SK-N-SH treated with all-trans-retinoic acid at 6 μM for 48 hours (cell line): Measurements from ENCODE around the gene ITPR2.

Experiments used
- ATAC-seq: fragments of 200-7000 bp; cut with Tn5 transposase; 3 replicates; pipeline ENCODE4 v1.9.1; 2020; ENCODE audit warnings: mild to moderate bottlenecking, moderate library complexity
- ARNTL ChIP-seq: fragments of 450-650 bp; formaldehyde crosslinking; IDR thresholded peaks from 2 replicates; pipeline ENCODE4 v1.5.0; 2020; ENCODE audit warnings: low read depth, mild to moderate bottlenecking, moderate library complexity, borderline replicate concordance
- BACH2 ChIP-seq: fragments of 250-450 bp; sonication (Bioruptor Pico); IDR thresholded peaks from 2 replicates; pipeline ENCODE4 v1.9.0; 2021; ENCODE audit warnings: mild to moderate bottlenecking, borderline replicate concordance
- CREB5 ChIP-seq: fragments of 250-450 bp; sonication (Bioruptor Pico); IDR thresholded peaks from 2 replicates; pipeline ENCODE4 v1.5.1; 2020; ENCODE audit warnings: low read depth, mild to moderate bottlenecking, moderate library complexity
- CSRNP3 ChIP-seq: fragments of 250-450 bp; sonication (Bioruptor Pico); IDR thresholded peaks from 2 replicates; pipeline ENCODE4 v1.5.1; 2021; ENCODE audit warnings: mild to moderate bottlenecking, moderate library complexity
- ESRRG ChIP-seq: fragments of 250-450 bp; sonication (Bioruptor Pico); IDR thresholded peaks from 2 replicates; pipeline ENCODE4 v1.6.1; 2021; ENCODE audit warnings: mild to moderate bottlenecking
- GLIS3 ChIP-seq: fragments of 250-450 bp; sonication (Bioruptor Pico); IDR thresholded peaks from 2 replicates; pipeline ENCODE4 v1.5.0; 2020; ENCODE audit warnings: mild to moderate bottlenecking, moderate library complexity
- ISL1 ChIP-seq: fragments of 250-450 bp; sonication (Bioruptor Pico); IDR thresholded peaks from 2 replicates; pipeline ENCODE4 v2.1.2; 2022; ENCODE audit warnings: mild to moderate bottlenecking, moderate library complexity
- POU6F1 ChIP-seq: fragments of 250-450 bp; sonication (Bioruptor Pico); IDR thresholded peaks from 2 replicates; pipeline ENCODE4 v1.8.0; 2021; ENCODE audit warnings: low read depth, mild to moderate bottlenecking, moderate library complexity, borderline replicate concordance
- PPARA ChIP-seq: fragments of 250-450 bp; sonication (Bioruptor Pico); IDR thresholded peaks from 2 replicates; pipeline ENCODE4 v1.5.0; 2020; ENCODE audit warnings: mild to moderate bottlenecking, borderline replicate concordance
- RARB ChIP-seq: fragments of 250-450 bp; sonication (Bioruptor Pico); IDR thresholded peaks from 2 replicates; pipeline ENCODE4 v1.8.0; 2021; ENCODE audit warnings: mild to moderate bottlenecking, moderate library complexity
- TCF4 ChIP-seq: fragments of 250-450 bp; sonication (Bioruptor Pico); IDR thresholded peaks from 2 replicates; pipeline ENCODE4 v1.8.0; 2021; ENCODE audit warnings: mild to moderate bottlenecking, moderate library complexity, borderline replicate concordance
- TSHZ2 ChIP-seq: fragments of 250-450 bp; sonication (Bioruptor Pico); IDR thresholded peaks from 2 replicates; pipeline ENCODE4 v1.5.0; 2020; ENCODE audit warnings: mild to moderate bottlenecking, moderate library complexity
- ZC3H10 ChIP-seq: fragments of 250-450 bp; sonication (Bioruptor Pico); IDR thresholded peaks from 2 replicates; pipeline ENCODE4 v1.5.1; 2021; ENCODE audit warnings: mild to moderate bottlenecking, moderate library complexity
- ZFP30 ChIP-seq: fragments of 450-650 bp; formaldehyde crosslinking; IDR thresholded peaks from 2 replicates; pipeline ENCODE4 v1.5.0; 2022; ENCODE audit warnings: mild to moderate bottlenecking, moderate library complexity
- ZNF565 ChIP-seq: fragments of 450-650 bp; formaldehyde crosslinking; conservative IDR thresholded peaks from 2 replicates; pipeline ENCODE4 v1.5.0; 2020; ENCODE audit warnings: low read depth, mild to moderate bottlenecking, moderate library complexity
- ZNF70 ChIP-seq: fragments of 450-650 bp; formaldehyde crosslinking; IDR thresholded peaks from 2 replicates; pipeline ENCODE4 v1.5.0; 2020; ENCODE audit warnings: mild to moderate bottlenecking, moderate library complexity
- ZNF8 ChIP-seq: fragments of 450-650 bp; formaldehyde crosslinking; IDR thresholded peaks from 2 replicates; pipeline ENCODE4 v1.5.0; 2020; ENCODE audit warnings: mild to moderate bottlenecking, moderate library complexity

Gene ITPR2

GRCh38 chr12:26499979-26500640, 332.9 kb downstream of the ITPR2 start:
- TF ChIP-seq TCF4 (CRISPR knock-in tag) (no peak), ISL1 (CRISPR knock-in tag) (no peak), ZFP30 (no peak), ARNTL (CRISPR knock-in tag) (no peak), BACH2 (CRISPR knock-in tag) (no peak), PPARA (CRISPR knock-in tag) (no peak), ZC3H10 (CRISPR knock-in tag) (no peak), RARB (no peak), GLIS3 (CRISPR knock-in tag) (no peak), CSRNP3 (CRISPR knock-in tag) (no peak)
- ATAC-seq, result no peak

GRCh38 chr12:26496170-26496569, 336.8 kb downstream of the ITPR2 start:
- no peak for ATAC-seq
- no peak for TF ChIP-seq TCF4 (CRISPR knock-in tag)
- no peak for TF ChIP-seq POU6F1 (CRISPR knock-in tag)
- no peak for TF ChIP-seq CREB5 (CRISPR knock-in tag)
- no peak for TF ChIP-seq ZNF70 (CRISPR knock-in tag)
- TF ChIP-seq ZNF8 (CRISPR knock-in tag), result no peak
- no peak for TF ChIP-seq RARB
- no peak for TF ChIP-seq ZNF565 (CRISPR knock-in tag)
- TF ChIP-seq CSRNP3 (CRISPR knock-in tag), result no peak
- TF ChIP-seq TSHZ2, result no peak
- TF ChIP-seq BACH2 (CRISPR knock-in tag), result no peak

GRCh38 chr12:26493656-26494055, 339.3 kb downstream of the ITPR2 start:
- ATAC-seq, result no peak
- TF ChIP-seq ZC3H10 (CRISPR knock-in tag) (no peak), ESRRG (CRISPR knock-in tag) (no peak), RARB (no peak), ARNTL (CRISPR knock-in tag) (no peak), TSHZ2 (no peak), POU6F1 (CRISPR knock-in tag) (no peak), CREB5 (CRISPR knock-in tag) (no peak)
